ENCODE measurements around the gene PLRG1.
"Not testable (repeated sequence)": the region's sequence is repeated elsewhere in the genome, so short reads cannot be mapped to it uniquely, and the experiment has no call there.

The PLRG1 gene

DNA sequence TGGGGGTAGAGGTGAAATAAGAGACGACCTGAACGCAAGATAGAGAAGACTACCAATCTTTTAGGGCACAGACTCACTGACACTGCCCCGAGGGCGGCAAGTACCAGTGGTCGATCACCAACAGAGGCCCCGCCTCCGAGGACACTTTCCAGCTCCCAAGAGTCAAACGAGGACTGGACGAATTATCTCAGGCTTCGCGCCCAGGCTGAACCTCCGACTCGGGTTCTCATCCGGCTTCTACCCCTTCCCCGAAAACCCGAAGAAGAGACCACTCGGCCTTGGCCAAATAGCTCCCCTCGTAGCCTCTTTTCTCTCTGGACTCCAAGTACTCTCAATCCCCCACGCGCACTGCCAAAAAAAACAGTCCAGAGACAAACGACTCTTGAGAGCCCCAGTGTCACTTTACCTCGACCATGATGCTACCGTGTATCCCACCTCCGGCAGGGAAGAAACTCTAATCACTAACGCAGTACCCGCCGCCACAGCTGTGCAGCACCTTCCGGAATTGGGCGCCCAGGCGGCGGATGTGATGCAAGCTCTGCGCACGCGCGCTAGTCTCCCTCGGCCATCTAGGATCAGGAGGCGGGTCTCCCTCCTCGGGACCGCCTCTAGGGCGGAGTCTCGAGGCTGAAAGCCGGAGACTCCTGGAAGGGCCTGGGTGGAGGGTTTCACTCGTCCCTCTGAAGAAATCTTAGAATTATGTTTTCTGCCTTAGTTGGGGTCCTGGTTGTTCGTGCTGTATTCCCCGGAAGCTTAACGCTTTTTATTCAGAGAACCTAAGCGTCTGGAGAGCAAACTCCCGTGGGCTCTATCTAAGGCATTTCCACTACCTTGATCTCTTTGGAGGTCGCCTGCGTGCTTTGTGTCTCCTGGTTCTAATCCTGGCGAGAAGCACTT is at the start of gene PLRG1:
PLRG1 (minus strand) TSS at position 507 of the 897 bp plus-strand sequence; CDS start at position 415, 92 bp downstream.
- DNase-seq (ENCODE audit: low read depth in 4 of 4, low spot score in 1 of 4) = peak; percentile 89 to 95 (median 92)

DNA sequence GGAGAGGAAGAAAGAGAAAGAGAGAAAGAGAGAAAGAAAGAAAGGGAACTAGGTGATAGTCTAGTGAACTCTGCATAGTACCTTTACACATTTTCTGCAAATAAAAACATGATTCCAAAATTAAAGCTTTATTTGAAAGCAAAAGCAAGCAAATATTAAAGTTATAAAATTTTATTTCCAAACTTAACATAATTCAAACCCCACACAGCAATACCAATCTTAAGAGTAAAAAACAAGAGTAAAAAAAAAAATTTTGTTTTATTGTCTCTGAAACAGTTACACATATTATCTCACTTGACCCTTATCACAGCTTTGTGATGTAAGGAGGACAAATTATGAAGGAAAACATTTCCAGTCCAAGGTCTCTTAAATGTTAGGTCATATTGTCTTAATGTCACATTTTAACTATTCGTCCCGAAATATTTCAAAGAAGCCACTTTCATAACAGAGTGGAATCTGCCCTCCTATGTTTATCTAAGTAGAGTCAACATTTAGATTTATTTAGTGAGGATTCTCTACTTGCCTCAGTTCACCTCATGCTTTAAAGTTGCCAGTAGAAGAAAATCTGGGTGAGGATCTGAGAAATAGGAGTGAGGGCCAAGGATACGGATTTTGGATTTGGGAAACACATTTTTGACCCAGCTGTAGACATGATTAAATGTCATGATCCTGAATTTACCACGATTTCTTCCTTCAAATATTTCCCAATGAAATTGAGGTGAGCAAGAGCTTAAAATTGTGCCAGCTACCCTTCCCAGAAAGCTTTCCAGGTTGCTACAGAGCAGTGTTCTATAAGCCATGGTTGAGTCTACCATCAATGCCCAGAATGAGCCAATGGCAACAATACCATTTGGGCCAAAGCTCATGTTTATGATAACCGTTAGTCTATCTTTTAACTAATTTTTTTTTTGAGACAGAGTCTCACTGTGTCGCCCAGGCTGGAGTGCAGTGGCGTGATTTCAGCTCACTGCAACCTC is 47.9 kb upstream of the PLRG1 start:
- DNase-seq (ENCODE audit: low read depth in 4 of 4, low spot score in 1 of 4) = no peak

DNA sequence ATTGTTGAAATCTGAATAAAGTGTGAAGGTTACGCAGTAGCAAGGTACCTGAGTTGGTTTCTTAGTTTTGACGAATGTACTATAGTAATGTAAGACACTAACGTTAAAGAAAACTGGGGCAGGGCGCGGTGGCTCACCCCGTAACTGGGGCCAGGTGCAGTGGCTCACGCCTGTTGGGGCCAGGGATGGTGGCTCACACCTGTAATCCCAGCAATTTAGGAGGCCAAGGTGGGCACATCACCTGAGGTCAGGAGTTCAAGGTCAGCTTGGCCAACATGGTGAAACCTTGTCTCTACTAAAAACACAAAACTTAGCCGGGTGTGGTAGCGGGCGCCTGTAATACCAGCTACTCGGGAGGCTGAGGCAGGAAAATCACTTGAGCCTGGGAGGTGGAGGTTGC is 47.1 kb upstream of the PLRG1 start:
- not testable (repeated sequence) for DNase-seq (ENCODE audit: low read depth in 4 of 4, low spot score in 1 of 4)

- DNase-seq (ENCODE audit: low read depth in 4 of 4, low spot score in 1 of 4) = no peak
Observed at GRCh38 chr4:154595807-154596206, 45.6 kb upstream of the PLRG1 start.

GRCh38 chr4:154594343-154594742 is 44.1 kb upstream of the PLRG1 start:
- DNase-seq (ENCODE audit: low read depth in 4 of 4, low spot score in 1 of 4) = not testable (repeated sequence)

- DNase-seq (ENCODE audit: low read depth in 4 of 4, low spot score in 1 of 4) = no peak
Observed at GRCh38 chr4:154593868-154594267, 43.7 kb upstream of the PLRG1 start.

- no peak for DNase-seq (ENCODE audit: low read depth in 4 of 4, low spot score in 1 of 4)
Observed at GRCh38 chr4:154591890-154592289, 41.7 kb upstream of the PLRG1 start.

GRCh38 chr4:154590329-154591006 is 40.3 kb upstream of the PLRG1 start, which contains the start of gene FGA:
FGA (minus strand) TSS chr4:154590742; CDS start chr4:154590687, 55 bp downstream.
- no peak for DNase-seq (ENCODE audit: low read depth in 4 of 4, low spot score in 1 of 4)

DNA sequence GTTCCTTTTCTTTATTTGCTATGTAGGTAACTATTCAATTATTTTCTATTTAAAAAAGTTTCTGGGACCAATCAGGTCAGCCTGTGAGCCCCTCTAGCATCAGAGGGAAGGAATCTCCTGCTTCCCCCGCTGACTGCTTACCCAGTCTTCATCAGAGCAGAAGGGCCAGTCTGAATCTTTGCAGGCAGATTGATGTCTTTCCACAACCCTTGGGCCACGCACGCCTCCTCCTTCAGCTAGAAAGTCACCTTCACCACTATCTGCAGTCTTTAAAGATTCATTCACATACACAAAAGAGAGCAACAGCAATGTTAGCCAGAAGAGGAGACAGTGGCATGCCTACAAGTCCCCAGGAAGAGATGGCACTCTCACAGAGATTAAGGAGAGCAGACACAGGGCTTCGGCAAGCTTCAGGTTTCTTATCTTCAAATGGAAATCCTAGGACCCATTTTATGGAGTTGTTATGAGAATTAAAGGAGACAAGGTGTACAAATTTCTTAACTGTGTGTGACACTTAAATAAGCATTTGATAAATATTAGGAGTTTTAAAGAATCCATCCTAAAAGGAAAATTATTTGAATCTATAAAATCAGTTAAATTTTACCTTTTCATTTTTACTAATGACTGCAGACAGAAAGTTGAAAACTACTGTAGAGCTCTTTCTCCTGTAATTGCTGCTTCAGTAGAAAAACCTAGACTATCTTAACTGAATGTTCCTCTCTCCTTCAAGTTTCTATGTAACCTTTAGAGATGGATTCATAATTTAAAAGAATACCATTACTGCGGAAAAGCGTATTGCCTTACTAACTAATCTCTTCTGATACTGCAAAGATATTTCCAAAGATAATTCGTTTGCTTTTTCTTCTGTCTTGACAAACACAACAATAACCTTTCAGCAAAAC is 39.3 kb upstream of the PLRG1 start:
- DNase-seq (ENCODE audit: low read depth in 4 of 4, low spot score in 1 of 4) = no peak

- no peak for DNase-seq (ENCODE audit: low read depth in 4 of 4, low spot score in 1 of 4)
Observed at GRCh38 chr4:154588198-154588597, 38.0 kb upstream of the PLRG1 start.

DNA sequence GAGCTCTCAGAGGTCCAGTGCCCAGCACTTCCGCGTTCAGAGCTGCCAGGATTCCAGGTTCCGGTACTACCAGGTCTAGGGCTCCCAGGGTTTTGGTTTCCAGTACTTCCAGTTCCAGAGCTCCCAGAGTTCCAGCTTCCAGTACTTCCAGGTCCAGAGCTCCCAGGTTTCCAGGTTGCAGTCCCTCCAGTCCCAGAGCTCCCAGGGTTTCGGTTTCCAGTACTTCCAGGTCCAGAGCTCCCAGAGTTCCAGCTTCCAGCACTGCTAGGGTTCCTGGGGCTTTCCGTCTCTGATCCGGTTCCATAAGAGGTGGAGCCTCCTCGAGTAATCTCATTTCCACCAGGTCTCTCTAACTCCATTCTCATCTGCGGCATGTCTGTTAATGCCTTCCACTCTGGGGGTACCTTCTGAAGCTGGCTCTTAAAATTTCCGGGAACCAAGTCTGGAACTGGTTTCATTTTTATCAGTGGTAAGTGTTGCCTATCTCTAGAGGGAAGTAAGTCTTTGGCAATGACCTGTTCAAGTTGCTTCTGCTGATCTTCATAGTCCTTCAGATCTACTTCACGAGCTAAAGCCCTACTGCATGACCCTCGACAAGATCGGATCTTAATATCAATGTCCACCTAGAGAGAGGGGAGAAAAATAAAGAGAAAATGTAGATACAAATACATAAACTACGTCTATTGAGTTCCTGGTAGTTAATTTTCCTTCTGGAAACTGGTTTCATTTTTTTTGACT is 36.3 kb upstream of the PLRG1 start:
- DNase-seq (ENCODE audit: low read depth in 4 of 4, low spot score in 1 of 4) = no peak

GRCh38 chr4:154585369-154586018 is 35.3 kb upstream of the PLRG1 start:
- DNase-seq (ENCODE audit: low read depth in 4 of 4, low spot score in 1 of 4) = no peak

GRCh38 chr4:154584259-154584658 is 34.1 kb upstream of the PLRG1 start:
- DNase-seq (ENCODE audit: low read depth in 4 of 4, low spot score in 1 of 4) = no peak

- DNase-seq (ENCODE audit: low read depth in 4 of 4, low spot score in 1 of 4) = no peak
Observed at GRCh38 chr4:154583677-154584076, 33.5 kb upstream of the PLRG1 start.

- DNase-seq (ENCODE audit: low read depth in 4 of 4, low spot score in 1 of 4) = no peak
Observed at GRCh38 chr4:154583230-154583629, 33.0 kb upstream of the PLRG1 start.

- no peak for DNase-seq (ENCODE audit: low read depth in 4 of 4, low spot score in 1 of 4)
Observed at GRCh38 chr4:154582723-154583122, 32.5 kb upstream of the PLRG1 start.

DNA sequence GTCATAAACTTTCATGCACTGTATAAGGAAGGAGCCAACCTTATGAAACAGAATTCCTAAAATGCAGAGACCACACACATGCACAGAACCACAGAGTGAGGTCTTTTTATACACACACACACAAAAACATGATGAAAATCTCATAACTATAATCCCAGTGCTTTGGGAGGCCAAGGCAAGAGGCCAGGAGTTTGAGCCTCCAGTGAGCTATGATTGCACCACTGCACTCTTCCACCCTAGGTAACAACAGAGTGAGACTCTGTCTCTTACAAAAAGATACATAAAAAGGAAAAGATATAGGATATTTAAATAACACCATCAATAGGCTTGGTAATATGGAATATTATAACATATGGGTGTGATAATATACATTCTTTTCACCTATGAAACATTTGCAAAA is 29.7 kb upstream of the PLRG1 start:
- no peak for DNase-seq (ENCODE audit: low read depth in 4 of 4, low spot score in 1 of 4)

GRCh38 chr4:154578919-154579318 is 28.7 kb upstream of the PLRG1 start:
- no peak for DNase-seq (ENCODE audit: low read depth in 4 of 4, low spot score in 1 of 4)

- DNase-seq (ENCODE audit: low read depth in 4 of 4, low spot score in 1 of 4) = no peak
Observed at GRCh38 chr4:154577324-154577723, 27.1 kb upstream of the PLRG1 start.

Measured in stimulated activated CD4-positive, alpha-beta T cell treated with anti-CD3 and anti-CD28 coated beads, Interleukin-1b, Interleukin-23, amount 100 ng/mL, for 24 hours (primary cell).